Smooth muscle cell (in vitro differentiated cells): ENCODE results near the gene CMTM5. TPM values are rescaled to one million over a fixed set of nuclear protein-coding genes. Genes with fewer than 3 reads are reported as not detected.

Source experiments
- DNase-seq: peaks from one replicate; lab custom pipeline; 2025; ENCODE audit not compliant: unreplicated experiment; lab: John Stamatoyannopoulos, UW
- H2AFZ ChIP-seq: fragments of 200-600 bp; sonication (generic); 2 replicates; pipeline ENCODE4 v1.6.0; 2016; ENCODE audit warnings: antibody characterized with exemption, low read depth, mild to moderate bottlenecking
- H3F3A ChIP-seq: fragments of 200-600 bp; sonication (generic); 2 replicates; pipeline ENCODE4 v1.6.0; 2017; ENCODE audit warnings: antibody characterized with exemption, low read depth
- H3K27ac ChIP-seq: fragments of 200-600 bp; sonication (generic); 2 replicates; pipeline ENCODE4 v1.5.1; 2016; ENCODE audit warnings: low read depth, mild to moderate bottlenecking
- H3K27me3 ChIP-seq: fragments of 200-600 bp; sonication (generic); 2 replicates; pipeline ENCODE4 v1.6.1; 2016; ENCODE audit warnings: low read depth, mild to moderate bottlenecking
- H3K36me3 ChIP-seq: fragments of 200-600 bp; sonication (generic); 2 replicates; pipeline ENCODE4 v1.5.1; 2016; ENCODE audit warnings: low read depth
- H3K4me1 ChIP-seq: fragments of 200-600 bp; sonication (generic); 2 replicates; pipeline ENCODE4 v1.5.1; 2016; ENCODE audit warnings: low read depth
- H3K4me2 ChIP-seq: fragments of 200-600 bp; sonication (generic); 2 replicates; pipeline ENCODE4 v1.6.0; 2016; ENCODE audit warnings: mild to moderate bottlenecking
- H3K4me3 ChIP-seq: fragments of 200-600 bp; sonication (generic); 2 replicates; pipeline ENCODE4 v1.5.1; 2016; ENCODE audit warnings: mild to moderate bottlenecking
- H3K79me2 ChIP-seq: fragments of 200-600 bp; sonication (generic); 2 replicates; pipeline ENCODE4 v1.6.0; 2016; ENCODE audit warnings: low read depth, mild to moderate bottlenecking
- H3K9ac ChIP-seq: fragments of 200-600 bp; sonication (generic); 2 replicates; pipeline ENCODE4 v1.6.0; 2016; ENCODE audit warnings: low read depth
- H3K9me3 ChIP-seq: fragments of 200-600 bp; sonication (generic); replicated peaks from 2 replicates; pipeline ENCODE4 v1.5.1; 2016; ENCODE audit warnings: low read depth
- H4K20me1 ChIP-seq: fragments of 200-600 bp; sonication (generic); 2 replicates; pipeline ENCODE4 v1.6.0; 2016; ENCODE audit warnings: low read depth
- CTCF ChIP-seq: fragments of 200-600 bp; sonication (generic); IDR thresholded peaks from 2 replicates; pipeline ENCODE4 v1.5.1; 2017; ENCODE audit warnings: borderline replicate concordance, mild to moderate bottlenecking, antibody characterized with exemption; ENCODE audit not compliant: insufficient read depth, poor library complexity, severe bottlenecking
- WGBS: methylation state at CpG from one replicate; pipeline ENCODE4 v1.1.7; 2016; ENCODE audit warnings: low lambda C conversion rate; 5-methylcytosine and 5-hydroxymethylcytosine counted together
- polyA plus RNA-seq: library from polyadenylated mRNA; unstranded; fragments of >200 nt; fragmentation: Nextera tagmentation; extraction: Ambion mirVana; gene quantifications from 2 replicates; pipeline ENCODE4 v1.2.1, GENCODE V29; 2016
- total RNA-seq: library from RNA; depleted of rRNA; stranded (reverse); fragments of >200 nt; gene quantifications from 2 replicates; pipeline ENCODE4 v1.2.3, GENCODE V29; 2014

CMTM5 gene
- total and polyA plus RNA-seq, 2 experiments from 2014 or later: 0.59 TPM; not detected in 1

- Histone ChIP-seq H3K36me3 (no peaks in the 10 kb centered on the region), H3K4me3 (no peak within 1 kb of the TSS), H3K4me1 (no peaks in the 10 kb centered on the region), H2AFZ (no peak within 1 kb of the TSS), H3K79me2 (no peaks in the 10 kb centered on the region), H3F3A (no peaks in the 10 kb centered on the region), H3K9me3 (no peaks in the 10 kb centered on the region), H3K27me3 (peaks cover 7% of the 10 kb centered on the region), H3K9ac (no peak within 1 kb of the TSS), H3K27ac (no peak within 1 kb of the TSS), H3K4me2 (no peak within 1 kb of the TSS), H4K20me1 (no peaks in the 10 kb centered on the region)
- DNase-seq: no peak
- no peak for TF ChIP-seq CTCF
- WGBS: 88% methylated on average over 15 of the region's 15 CpGs
These were observed 30.9 kb downstream of the CMTM5 start, which contains the start of gene MYH6 for GRCh38 chr14:23407516-23408306. Gene MYH6 (minus strand): TSS chr14:23408273. CDS start chr14:23407223, 1,050 bp downstream.

DNA sequence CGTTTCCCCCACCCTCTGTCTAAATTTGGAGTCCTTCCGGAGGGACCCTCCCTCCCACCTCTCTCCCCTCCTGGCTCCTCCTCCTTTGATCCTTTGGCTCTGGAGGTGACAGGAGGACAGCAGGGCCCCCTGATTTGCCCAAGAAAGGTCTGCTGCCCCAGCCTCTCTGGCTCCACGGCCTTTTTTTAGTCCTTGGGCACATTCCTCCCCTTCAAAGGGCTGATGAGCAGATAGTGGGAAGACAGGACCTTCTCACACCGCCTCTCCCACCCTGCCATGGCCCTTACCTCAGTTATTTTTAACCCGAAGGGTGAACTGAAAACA is 31.4 kb downstream of the CMTM5 start:
- WGBS: 85% methylated on average over 5 of the region's 5 CpGs
- H3K27me3 ChIP-seq: peaks cover 7% of the 10 kb centered on the region
- H3K4me1 ChIP-seq: no peaks in the 10 kb centered on the region
- DNase-seq: no peak
- no peak overlapping the region for H3K9ac ChIP-seq
- H3K27ac ChIP-seq: no peak overlapping the region
- H3K9me3 ChIP-seq: no peaks in the 10 kb centered on the region
- H3K36me3 ChIP-seq: no peaks in the 10 kb centered on the region
- no peaks in the 10 kb centered on the region for H3K79me2 ChIP-seq
- no peak for TF ChIP-seq CTCF
- H3K4me2 ChIP-seq: no peak overlapping the region
- no peaks in the 10 kb centered on the region for H4K20me1 ChIP-seq
- no peaks in the 10 kb centered on the region for H3F3A ChIP-seq
- no peak overlapping the region for H2AFZ ChIP-seq
- no peak overlapping the region for H3K4me3 ChIP-seq

DNA sequence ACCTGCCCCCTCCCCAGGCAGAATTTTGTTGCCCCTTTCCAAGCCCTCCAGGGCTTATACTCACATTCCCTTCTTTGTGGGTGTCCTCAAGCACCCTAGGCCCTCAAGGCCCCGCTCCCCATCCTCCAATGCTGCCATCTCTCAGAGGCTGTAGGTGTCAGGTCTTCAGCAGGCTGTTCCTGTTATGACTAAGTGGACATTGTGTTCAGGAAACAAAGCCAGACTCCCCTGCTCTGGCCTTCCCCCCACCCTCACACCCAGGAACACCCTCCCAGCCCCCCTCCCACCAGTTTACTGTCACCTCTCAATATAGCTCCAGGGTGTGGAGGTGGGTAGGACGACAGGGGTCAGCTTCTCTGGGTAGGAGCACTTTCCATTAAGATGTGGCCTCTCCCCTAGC is 32.6 kb downstream of the CMTM5 start:
- Histone ChIP-seq H3K9ac (no peak overlapping the region), H3K27ac (no peak overlapping the region), H3K79me2 (no peaks in the 10 kb centered on the region), H3K27me3 (peaks cover 7% of the 10 kb centered on the region), H4K20me1 (no peaks in the 10 kb centered on the region), H3K4me1 (no peaks in the 10 kb centered on the region), H3K4me2 (no peak overlapping the region), H3K36me3 (no peaks in the 10 kb centered on the region), H2AFZ (no peak overlapping the region), H3F3A (no peaks in the 10 kb centered on the region), H3K4me3 (no peak overlapping the region), H3K9me3 (no peaks in the 10 kb centered on the region)
- no peak for TF ChIP-seq CTCF
- DNase-seq: no peak
- WGBS: 83% methylated on average over 2 of the region's 2 CpGs
